Keratinocyte (primary cell): Measurements from ENCODE around the gene SUOX.

Source experiments
- CTCF ChIP-seq, 3 experiments: IDR thresholded peaks in 1 of 3; conservative IDR thresholded peaks in 1 of 3; optimal IDR thresholded peaks in 1 of 3; 2 replicates in 2 of 3; 3 replicates in 1 of 3; pipeline versions ENCODE3 to v1.5.1; 2011; ENCODE audit warnings: low read length in 3 of 3, mild to moderate bottlenecking in 3 of 3, moderate library complexity in 2 of 3, control low read depth in 1 of 3, inconsistent platforms in 1 of 3; ENCODE audit not compliant: insufficient read depth in 2 of 3; ENCODE audit errors: extremely low read depth in 1 of 3
- EZH2 ChIP-seq: IDR thresholded peaks from one replicate; pipeline ENCODE4 v1.6.1; 2012; ENCODE audit warnings: inconsistent platforms, mild to moderate bottlenecking, low read length, moderate library complexity

- TF ChIP-seq CTCF (optimal IDR thresholded peaks at IDR 0.05 in 1 of 3, IDR thresholded peaks at IDR 0.05 in 1 of 3, conservative IDR thresholded peaks at IDR 0.05 in 1 of 3; ENCODE audit: extremely low read depth in 1 of 3, insufficient read depth in 2 of 3, low read length in 3 of 3), result no peak
- no peak for TF ChIP-seq EZH2
Measured at GRCh38 chr12:55982319-55982936, 14.6 kb upstream of the SUOX start.
